Measurements from ENCODE around the gene ITIH5. TPM values are rescaled to one million over a fixed set of nuclear protein-coding genes. Genes with fewer than 3 reads are reported as not detected.
"Not testable (repeated sequence)": the region's sequence is repeated elsewhere in the genome, so short reads cannot be mapped to it uniquely, and the experiment has no call there.

Gene ITIH5
- total and polyA plus RNA-seq, 4 donors = 0.88 to 68.5 (median 6.4) TPM

- Histone ChIP-seq H3K4me1 (ENCODE audit: control insufficient read depth in 5 of 5, insufficient read depth in 5 of 5, low read length in 5 of 5) (peaks cover 0 to 7% (median 3%) of the 10 kb centered on the region in 5 donors), H3K9ac (ENCODE audit: insufficient read depth in 1 of 2, low read length in 2 of 2) (no peak overlapping the region), H3K9me3 (ENCODE audit: control insufficient read depth in 4 of 4, insufficient read depth in 3 of 4, low read length in 3 of 4) (no peaks in the 10 kb centered on the region), H3K4me3 (no peak overlapping the region), H3K36me3 (ENCODE audit: control insufficient read depth in 4 of 4, insufficient read depth in 4 of 4, low read length in 4 of 4) (no peaks in the 10 kb centered on the region), H3K27me3 (ENCODE audit: control insufficient read depth in 3 of 3, insufficient read depth in 3 of 3, low read length in 2 of 3) (peaks cover 0 to 22% (median 14%) of the 10 kb centered on the region in 3 donors), H3K27ac (ENCODE audit: low read depth in 1 of 2, low read length in 1 of 2) (no peak overlapping the region)
- 81 to 88% methylated on average over 5 of the region's 5 CpGs for WGBS, 2 donors
- TF ChIP-seq, protein P1, sequence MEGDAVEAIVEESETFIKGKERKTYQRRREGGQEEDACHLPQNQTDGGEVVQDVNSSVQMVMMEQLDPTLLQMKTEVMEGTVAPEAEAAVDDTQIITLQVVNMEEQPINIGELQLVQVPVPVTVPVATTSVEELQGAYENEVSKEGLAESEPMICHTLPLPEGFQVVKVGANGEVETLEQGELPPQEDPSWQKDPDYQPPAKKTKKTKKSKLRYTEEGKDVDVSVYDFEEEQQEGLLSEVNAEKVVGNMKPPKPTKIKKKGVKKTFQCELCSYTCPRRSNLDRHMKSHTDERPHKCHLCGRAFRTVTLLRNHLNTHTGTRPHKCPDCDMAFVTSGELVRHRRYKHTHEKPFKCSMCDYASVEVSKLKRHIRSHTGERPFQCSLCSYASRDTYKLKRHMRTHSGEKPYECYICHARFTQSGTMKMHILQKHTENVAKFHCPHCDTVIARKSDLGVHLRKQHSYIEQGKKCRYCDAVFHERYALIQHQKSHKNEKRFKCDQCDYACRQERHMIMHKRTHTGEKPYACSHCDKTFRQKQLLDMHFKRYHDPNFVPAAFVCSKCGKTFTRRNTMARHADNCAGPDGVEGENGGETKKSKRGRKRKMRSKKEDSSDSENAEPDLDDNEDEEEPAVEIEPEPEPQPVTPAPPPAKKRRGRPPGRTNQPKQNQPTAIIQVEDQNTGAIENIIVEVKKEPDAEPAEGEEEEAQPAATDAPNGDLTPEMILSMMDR (IDR thresholded peaks at IDR 0.05; ENCODE audit: control extremely low read depth, extremely low read depth) = no peak
- ATAC-seq (ENCODE audit: insufficient read depth, low FRiP score) = no peak
- DNase-seq = no peak
These were observed 4.2 kb downstream of the ITIH5 start for GRCh38 chr10:7662522-7662921.

DNA sequence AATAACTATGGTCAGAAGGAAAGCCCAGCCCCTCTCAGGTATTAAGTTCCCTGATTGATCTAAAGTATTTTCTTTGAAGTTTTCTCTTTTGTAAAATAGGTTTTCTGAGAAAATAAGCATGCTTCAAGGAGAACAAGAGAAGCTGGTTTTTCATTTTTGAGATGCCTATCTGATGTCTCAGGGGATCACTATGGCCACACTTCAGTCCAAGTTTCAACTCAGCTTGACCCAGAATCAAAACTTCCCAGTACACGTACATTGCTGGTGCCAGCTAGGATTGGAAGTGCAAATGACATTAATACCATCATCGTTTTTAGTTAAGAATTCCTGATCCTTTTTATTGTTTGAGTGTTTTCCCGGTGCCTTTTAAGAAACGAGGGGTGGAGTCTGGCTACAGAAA lies 7.2 kb downstream of the ITIH5 start:
- Histone ChIP-seq H3K27ac (ENCODE audit: low read depth in 1 of 2, low read length in 1 of 2) (no peak overlapping the region), H3K4me3 (no peak overlapping the region), H3K4me1 (ENCODE audit: control insufficient read depth in 5 of 5, insufficient read depth in 5 of 5, low read length in 5 of 5) (no peaks in the 10 kb centered on the region), H3K9ac (ENCODE audit: insufficient read depth in 1 of 2, low read length in 2 of 2) (no peak overlapping the region), H3K27me3 (ENCODE audit: control insufficient read depth in 3 of 3, insufficient read depth in 3 of 3, low read length in 2 of 3) (peaks cover 0 to 8% (median 5%) of the 10 kb centered on the region in 3 donors), H3K9me3 (ENCODE audit: control insufficient read depth in 4 of 4, insufficient read depth in 3 of 4, low read length in 3 of 4) (no peaks in the 10 kb centered on the region), H3K36me3 (ENCODE audit: control insufficient read depth in 4 of 4, insufficient read depth in 4 of 4, low read length in 4 of 4) (no peaks in the 10 kb centered on the region)
- no peak for DNase-seq
- no peak for ATAC-seq (ENCODE audit: insufficient read depth, low FRiP score)
- 68 to 78% methylated on average over 4 of the region's 4 CpGs for WGBS, 2 donors
- TF ChIP-seq, protein P1 (IDR thresholded peaks at IDR 0.05; ENCODE audit: control extremely low read depth, extremely low read depth) = no peak

GRCh38 chr10:7657552-7657951 lies 9.2 kb downstream of the ITIH5 start:
- Histone ChIP-seq H3K9ac (ENCODE audit: insufficient read depth in 1 of 2, low read length in 2 of 2) (no peak overlapping the region), H3K4me3 (no peak overlapping the region), H3K4me1 (ENCODE audit: control insufficient read depth in 5 of 5, insufficient read depth in 5 of 5, low read length in 5 of 5) (no peaks in the 10 kb centered on the region), H3K9me3 (ENCODE audit: control insufficient read depth in 4 of 4, insufficient read depth in 3 of 4, low read length in 3 of 4) (no peaks in the 10 kb centered on the region), H3K36me3 (ENCODE audit: control insufficient read depth in 4 of 4, insufficient read depth in 4 of 4, low read length in 4 of 4) (no peaks in the 10 kb centered on the region), H3K27me3 (ENCODE audit: control insufficient read depth in 3 of 3, insufficient read depth in 3 of 3, low read length in 2 of 3) (peaks cover 0 to 4% (median 0%) of the 10 kb centered on the region in 3 donors), H3K27ac (ENCODE audit: low read depth in 1 of 2, low read length in 1 of 2) (no peak overlapping the region)
- ATAC-seq (ENCODE audit: insufficient read depth, low FRiP score) = no peak
- TF ChIP-seq, protein P1 (IDR thresholded peaks at IDR 0.05; ENCODE audit: control extremely low read depth, extremely low read depth) = no peak
- no peak for DNase-seq
- WGBS, 2 donors = 82 to 93% methylated on average over 2 of the region's 2 CpGs

GRCh38 chr10:7657079-7657478 lies 9.7 kb downstream of the ITIH5 start:
- WGBS, 2 donors = 83 to 91% methylated on average over 11 of the region's 11 CpGs
- H3K9ac ChIP-seq (ENCODE audit: insufficient read depth in 1 of 2, low read length in 2 of 2); H3K9me3 ChIP-seq (ENCODE audit: control insufficient read depth in 4 of 4, insufficient read depth in 3 of 4, low read length in 3 of 4); ATAC-seq (ENCODE audit: insufficient read depth, low FRiP score); H3K36me3 ChIP-seq (ENCODE audit: control insufficient read depth in 4 of 4, insufficient read depth in 4 of 4, low read length in 4 of 4); H3K27me3 ChIP-seq (ENCODE audit: control insufficient read depth in 3 of 3, insufficient read depth in 3 of 3, low read length in 2 of 3); H3K4me1 ChIP-seq (ENCODE audit: control insufficient read depth in 5 of 5, insufficient read depth in 5 of 5, low read length in 5 of 5); H3K4me3 ChIP-seq; DNase-seq; H3K27ac ChIP-seq (ENCODE audit: low read depth in 1 of 2, low read length in 1 of 2): not testable (repeated sequence)

All from lung (tissue), 12 donors.